Mesothelial cell of epicardium (in vitro differentiated cells): ENCODE measurements around the gene AJAP1. TPM values are rescaled to one million over a fixed set of nuclear protein-coding genes. Genes with fewer than 3 reads are reported as not detected.

Experiments
- DNase-seq, 2 experiments: peaks; one replicate each; pipeline ENCODE4 v3.0.0; 2021; ENCODE audit warnings: low spot score in 2 of 2; ENCODE audit not compliant: unreplicated experiment in 2 of 2
- H3K27ac Mint-ChIP-seq: 2 replicates; pipeline ENCODE4 v1.8.0; 2021; ENCODE audit warnings: mixed read lengths
- H3K27me3 Mint-ChIP-seq: 2 replicates; pipeline ENCODE4 v1.8.0; 2021; ENCODE audit warnings: low read depth, mixed read lengths
- H3K36me3 Mint-ChIP-seq: 2 replicates; pipeline ENCODE4 v1.8.0; 2021; ENCODE audit warnings: mixed read lengths
- H3K4me1 Mint-ChIP-seq: 2 replicates; pipeline ENCODE4 v1.8.0; 2021; ENCODE audit warnings: mixed read lengths
- H3K4me3 Mint-ChIP-seq: 2 replicates; pipeline ENCODE4 v1.8.0; 2021; ENCODE audit warnings: mild to moderate bottlenecking, moderate library complexity, mixed read lengths
- H3K9me3 Mint-ChIP-seq: 2 replicates; pipeline ENCODE4 v1.8.0; 2021; ENCODE audit warnings: mixed read lengths
- total RNA-seq: library from RNA; stranded (reverse); gene quantifications from 3 replicates; pipeline ENCODE4 v1.2.1, GENCODE V29; 2021
- TF ChIP-seq, protein P1 (sequence below): fragments of 200-600 bp; sonication (generic); IDR thresholded peaks from one replicate; pipeline ENCODE4 v1.5.0; 2021; ENCODE audit warnings: antibody characterized with exemption; ENCODE audit not compliant: unreplicated experiment

The AJAP1 gene
- total RNA-seq, 1 donor from 2014 or later: 2.4 TPM

DNA sequence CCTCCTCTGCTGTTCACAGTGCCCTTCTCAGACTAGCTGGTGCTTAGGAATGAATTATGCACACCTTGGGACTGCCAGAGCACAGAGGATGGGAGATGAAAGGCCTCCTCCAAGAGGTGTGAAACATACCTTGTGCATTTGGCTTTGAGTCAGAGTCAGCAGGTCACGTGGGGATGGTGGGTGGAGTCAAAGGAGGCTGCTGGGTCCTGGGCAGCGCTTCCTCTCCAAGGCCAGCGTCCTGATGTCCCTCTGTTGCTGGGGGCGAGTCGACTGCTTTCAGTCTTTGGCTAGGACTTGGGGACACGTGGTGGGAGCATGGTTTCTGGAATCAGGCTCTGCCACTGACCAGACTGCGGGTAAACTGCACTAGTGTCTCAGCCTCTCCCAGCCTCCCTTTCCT, 91.2 kb downstream of the AJAP1 start:
- TF ChIP-seq, protein P1, sequence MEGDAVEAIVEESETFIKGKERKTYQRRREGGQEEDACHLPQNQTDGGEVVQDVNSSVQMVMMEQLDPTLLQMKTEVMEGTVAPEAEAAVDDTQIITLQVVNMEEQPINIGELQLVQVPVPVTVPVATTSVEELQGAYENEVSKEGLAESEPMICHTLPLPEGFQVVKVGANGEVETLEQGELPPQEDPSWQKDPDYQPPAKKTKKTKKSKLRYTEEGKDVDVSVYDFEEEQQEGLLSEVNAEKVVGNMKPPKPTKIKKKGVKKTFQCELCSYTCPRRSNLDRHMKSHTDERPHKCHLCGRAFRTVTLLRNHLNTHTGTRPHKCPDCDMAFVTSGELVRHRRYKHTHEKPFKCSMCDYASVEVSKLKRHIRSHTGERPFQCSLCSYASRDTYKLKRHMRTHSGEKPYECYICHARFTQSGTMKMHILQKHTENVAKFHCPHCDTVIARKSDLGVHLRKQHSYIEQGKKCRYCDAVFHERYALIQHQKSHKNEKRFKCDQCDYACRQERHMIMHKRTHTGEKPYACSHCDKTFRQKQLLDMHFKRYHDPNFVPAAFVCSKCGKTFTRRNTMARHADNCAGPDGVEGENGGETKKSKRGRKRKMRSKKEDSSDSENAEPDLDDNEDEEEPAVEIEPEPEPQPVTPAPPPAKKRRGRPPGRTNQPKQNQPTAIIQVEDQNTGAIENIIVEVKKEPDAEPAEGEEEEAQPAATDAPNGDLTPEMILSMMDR: no peak
- Mint-ChIP-seq H3K36me3 (no peaks in the 10 kb centered on the region), H3K4me3 (no peak overlapping the region), H3K27ac (no peak overlapping the region), H3K9me3 (no peaks in the 10 kb centered on the region), H3K4me1 (no peaks in the 10 kb centered on the region), H3K27me3 (peaks cover 8% of the 10 kb centered on the region)
- no peak for DNase-seq

DNA sequence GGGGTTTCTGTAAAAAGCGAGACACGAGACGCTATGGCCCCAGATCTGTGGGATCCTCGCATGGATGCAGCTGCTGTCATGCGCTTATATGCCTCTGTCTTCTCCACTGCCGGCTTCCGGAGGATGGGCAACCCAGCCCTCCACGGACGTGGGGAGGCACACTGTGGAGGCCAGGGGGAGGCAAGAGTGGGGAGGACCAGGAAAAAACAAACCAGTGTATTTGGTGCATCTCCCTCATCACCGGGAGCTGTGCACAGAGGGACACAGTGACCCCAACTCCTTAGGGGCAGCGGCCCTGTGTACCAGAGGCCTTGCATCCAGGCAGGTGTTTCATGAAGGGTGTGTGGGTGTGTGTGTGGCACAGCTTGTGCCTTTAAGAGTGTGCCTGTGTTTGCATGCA, 95.0 kb downstream of the AJAP1 start:
- DNase-seq: no peak
- peaks cover 7% of the 10 kb centered on the region for H3K9me3 Mint-ChIP-seq

DNA sequence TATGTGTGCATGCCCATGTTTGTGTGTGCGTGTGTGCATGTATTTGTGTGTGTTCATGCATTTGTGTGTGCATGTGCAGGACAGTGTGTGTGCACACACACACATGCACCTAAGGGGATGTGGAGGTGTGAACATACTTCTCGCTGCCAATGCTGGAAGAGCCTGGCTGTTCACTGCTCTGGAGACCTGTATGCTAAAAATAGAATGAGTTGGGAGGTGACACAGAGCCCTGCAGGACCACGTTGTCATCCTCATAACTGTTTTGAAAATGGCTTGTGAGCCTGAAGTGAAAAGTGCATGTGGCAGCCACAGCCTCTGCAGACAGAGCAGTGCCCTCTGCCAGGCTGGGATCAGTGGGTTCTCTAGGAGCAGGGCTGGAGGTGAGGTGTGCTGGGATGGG, 95.8 kb downstream of the AJAP1 start:
- DNase-seq: no peak
- Mint-ChIP-seq H3K4me1 (no peaks in the 10 kb centered on the region), H3K9me3 (peaks cover 7% of the 10 kb centered on the region), H3K36me3 (no peaks in the 10 kb centered on the region), H3K27me3 (peaks cover 4% of the 10 kb centered on the region), H3K4me3 (no peak overlapping the region), H3K27ac (no peak overlapping the region)
- TF ChIP-seq, protein P1: no peak

More for the DNA sequence above, 95.0 kb downstream of the AJAP1 start:
- no peaks in the 10 kb centered on the region for H3K4me1 Mint-ChIP-seq
- no peaks in the 10 kb centered on the region for H3K36me3 Mint-ChIP-seq
- no peak overlapping the region for H3K4me3 Mint-ChIP-seq
- TF ChIP-seq, protein P1: no peak
- H3K27ac Mint-ChIP-seq: no peak overlapping the region
- H3K27me3 Mint-ChIP-seq: peaks cover 4% of the 10 kb centered on the region

DNA sequence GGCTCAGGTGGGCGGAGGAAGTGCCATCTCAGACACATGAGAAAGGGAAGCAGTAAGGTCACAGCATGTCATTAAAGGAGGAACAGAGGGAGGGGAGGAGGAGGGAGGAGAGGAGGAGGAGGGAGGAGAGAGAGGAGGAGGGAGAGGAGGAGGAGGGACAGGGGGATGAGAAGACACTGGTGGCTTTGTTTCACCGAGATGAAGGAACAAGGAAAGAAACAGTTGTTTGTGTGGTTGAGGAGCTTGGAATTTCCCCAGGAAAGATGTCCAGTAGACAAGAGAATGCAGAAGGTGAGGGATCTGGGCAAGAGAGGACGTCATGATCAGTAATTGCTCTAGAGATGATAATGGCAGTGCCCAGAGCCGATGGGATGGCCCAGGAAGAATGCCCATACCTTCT, 97.7 kb downstream of the AJAP1 start:
- peaks cover 9% of the 10 kb centered on the region for H3K4me1 Mint-ChIP-seq
- H3K9me3 Mint-ChIP-seq: peaks cover 7% of the 10 kb centered on the region
- peaks cover 4% of the 10 kb centered on the region for H3K27me3 Mint-ChIP-seq
- H3K4me3 Mint-ChIP-seq: no peak overlapping the region
- H3K36me3 Mint-ChIP-seq: no peaks in the 10 kb centered on the region
- TF ChIP-seq, protein P1: no peak
- DNase-seq: no peak
- H3K27ac Mint-ChIP-seq: no peak overlapping the region

DNA sequence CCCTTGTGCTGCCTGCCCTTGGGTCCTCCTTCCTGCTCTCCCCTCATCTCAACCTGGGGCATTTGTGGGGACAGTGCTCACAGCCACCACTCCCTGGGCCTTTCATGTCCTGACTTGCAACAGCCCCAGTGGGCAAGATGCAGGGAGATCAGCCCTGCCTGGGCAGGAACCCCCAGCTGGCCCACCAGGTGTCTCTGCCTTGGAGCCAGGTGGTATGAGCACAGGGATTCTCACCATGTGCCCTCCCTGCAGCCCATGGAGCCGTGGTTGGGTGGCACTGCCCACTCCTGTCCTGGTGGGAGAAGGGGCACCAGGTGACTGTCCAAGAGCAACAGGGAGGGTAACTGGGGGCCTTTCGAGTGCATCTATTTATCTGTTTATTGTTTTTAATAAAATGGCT, 100.4 kb downstream of the AJAP1 start:
- Mint-ChIP-seq H3K4me1 (peaks cover 9% of the 10 kb centered on the region), H3K27ac (no peak overlapping the region), H3K9me3 (peaks cover 11% of the 10 kb centered on the region), H3K4me3 (no peak overlapping the region), H3K27me3 (peaks cover 8% of the 10 kb centered on the region), H3K36me3 (no peaks in the 10 kb centered on the region)
- TF ChIP-seq, protein P1: no peak
- DNase-seq: no peak

DNA sequence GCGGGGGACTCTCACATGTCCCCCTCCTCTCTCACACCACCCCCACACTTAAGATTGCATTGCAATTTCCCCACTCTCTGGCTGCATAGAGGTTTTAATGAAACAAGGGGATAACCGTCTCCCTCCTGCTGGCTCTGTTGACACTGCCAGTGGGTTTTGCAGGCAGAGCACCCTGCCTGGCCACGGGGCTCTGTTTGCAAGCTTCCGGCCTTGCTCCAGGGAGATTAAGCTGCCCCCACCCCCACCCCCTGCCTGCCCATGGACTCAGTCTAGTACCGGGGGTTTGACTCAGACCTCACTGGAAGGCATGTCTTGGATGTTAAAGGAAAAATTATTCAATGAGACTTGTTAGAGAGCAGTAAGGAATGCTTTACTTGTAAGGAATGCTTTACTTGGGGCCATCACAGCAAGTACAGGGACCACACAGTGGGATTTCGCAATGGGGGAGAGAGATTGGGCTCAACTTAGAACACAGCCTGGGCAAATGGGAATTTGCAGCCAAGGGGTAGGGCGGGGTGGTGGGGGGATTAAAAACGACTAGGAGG, 101.0 kb downstream of the AJAP1 start:
- peaks cover 8% of the 10 kb centered on the region for H3K27me3 Mint-ChIP-seq
- H3K9me3 Mint-ChIP-seq: peaks cover 11% of the 10 kb centered on the region
- no peak overlapping the region for H3K27ac Mint-ChIP-seq
- H3K4me3 Mint-ChIP-seq: no peak overlapping the region
- DNase-seq: no peak
- peaks cover 9% of the 10 kb centered on the region for H3K4me1 Mint-ChIP-seq
- H3K36me3 Mint-ChIP-seq: no peaks in the 10 kb centered on the region
- TF ChIP-seq, protein P1: no peak
